Measurements from ENCODE around the gene SLC22A14. TPM values are rescaled to one million over a fixed set of nuclear protein-coding genes. Genes with fewer than 3 reads are reported as not detected.
A peak's percentile ranks its signal among the peaks of the same experiment; 100 is the strongest.

Gene SLC22A14
- total RNA-seq, 4 donors from 2014 or later: 0.31 TPM; not detected in 3

GRCh38 chr3:38347421-38348200, 65.5 kb downstream of the SLC22A14 start:
- DNase-seq: no peak
- in situ Hi-C loops (cut with MboI; ENCODE audit: low sequenced_read_pairs in 4 of 4): loop anchor here (5.0 kb wide), 1 partner anchor 135 kb away; no protein-coding TSS in a partner anchor

GRCh38 chr3:38348903-38349302, 66.8 kb downstream of the SLC22A14 start:
- Histone ChIP-seq H3K36me3 (no peaks in the 10 kb centered on the region), H3K27me3 (no peaks in the 10 kb centered on the region), H3K27ac (no peak overlapping the region), H3K9me3 (no peaks in the 10 kb centered on the region), H3K4me1 (no peaks in the 10 kb centered on the region), H3K4me3 (no peak overlapping the region)
- DNase-seq (no peak), ATAC-seq (no peak)
- in situ Hi-C loops (cut with MboI; ENCODE audit: low sequenced_read_pairs in 4 of 4): loop anchor here (5.0 kb wide), 1 partner anchor 133 kb away; no protein-coding TSS in a partner anchor
- intact Hi-C loops (cut with DNase I; ENCODE audit: low total_unique reads): loop anchor here (5.0 kb wide), 1 partner anchor 212 kb away; the partner anchor contains the start of genes ACAA1 and MYD88
- TF ChIP-seq POLR2A (IDR thresholded peaks at IDR 0.05): no peak
- no peak for TF ChIP-seq CTCF (IDR thresholded peaks at IDR 0.05 in 4 of 5, conservative IDR thresholded peaks at IDR 0.05 in 1 of 5)

More at GRCh38 chr3:38347421-38348200, 65.5 kb downstream of the SLC22A14 start:
- H3K9me3 ChIP-seq: no peaks in the 10 kb centered on the region
- no peaks in the 10 kb centered on the region for H3K36me3 ChIP-seq
- no peak overlapping the region for H3K27ac ChIP-seq
- H3K27me3 ChIP-seq: no peaks in the 10 kb centered on the region
- H3K4me3 ChIP-seq: peak overlapping the region; percentile 60 to 81 (median 64)
- H3K4me1 ChIP-seq: no peaks in the 10 kb centered on the region
- intact Hi-C loops (cut with DNase I; ENCODE audit: low total_unique reads): loop anchor here (2.0 to 5.0 kb wide), 2 partner anchors 131 to 210 kb away; partner anchors contain the start of genes ACAA1 and MYD88
- no peak for TF ChIP-seq CTCF (IDR thresholded peaks at IDR 0.05 in 4 of 5, conservative IDR thresholded peaks at IDR 0.05 in 1 of 5)
- TF ChIP-seq POLR2A (IDR thresholded peaks at IDR 0.05): no peak
- no peak for ATAC-seq

GRCh38 chr3:38349684-38350359, 67.7 kb downstream of the SLC22A14 start:
- DNase-seq (no peak), ATAC-seq (no peak)
- intact Hi-C loops (cut with DNase I; ENCODE audit: low total_unique reads): loop anchor here (5.0 kb wide), 1 partner anchor 213 kb away; the partner anchor contains the start of genes ACAA1 and MYD88
- Histone ChIP-seq H3K27ac (no peak overlapping the region), H3K4me3 (no peak overlapping the region), H3K36me3 (no peaks in the 10 kb centered on the region), H3K27me3 (no peaks in the 10 kb centered on the region), H3K9me3 (no peaks in the 10 kb centered on the region), H3K4me1 (no peaks in the 10 kb centered on the region)
- no peak for TF ChIP-seq POLR2A (IDR thresholded peaks at IDR 0.05)
- TF ChIP-seq CTCF (IDR thresholded peaks at IDR 0.05 in 4 of 5, conservative IDR thresholded peaks at IDR 0.05 in 1 of 5): no peak
- in situ Hi-C loops (cut with MboI; ENCODE audit: low sequenced_read_pairs in 4 of 4): loop anchor here (5.0 kb wide), 1 partner anchor 132 kb away; no protein-coding TSS in a partner anchor

GRCh38 chr3:38353151-38353550, 71.1 kb downstream of the SLC22A14 start:
- in situ Hi-C loops (cut with MboI; ENCODE audit: low sequenced_read_pairs in 4 of 4) (no loop called here), intact Hi-C loops (cut with DNase I; ENCODE audit: low total_unique reads) (no loop called here)
- TF ChIP-seq POLR2A (IDR thresholded peaks at IDR 0.05) (no peak), CTCF (IDR thresholded peaks at IDR 0.05 in 4 of 5, conservative IDR thresholded peaks at IDR 0.05 in 1 of 5) (no peak)
- no peak for DNase-seq
- Histone ChIP-seq H3K9me3 (no peaks in the 10 kb centered on the region), H3K36me3 (no peaks in the 10 kb centered on the region), H3K4me3 (no peak overlapping the region), H3K4me1 (no peaks in the 10 kb centered on the region), H3K27ac (no peak overlapping the region), H3K27me3 (no peaks in the 10 kb centered on the region)
- no peak for ATAC-seq

Measured in gastrocnemius medialis (tissue), 4 donors.